Cardiac fibroblast (primary cell): ENCODE data around the gene ZFP62.

ENCODE experiments used
- DNase-seq, 2 donors: peaks; one replicate each; pipeline versions ENCODE4 v3.0.0 to v3.0.0-alpha.2; 2010; ENCODE audit warnings: low read depth in 2 of 2
- H3K4me3 ChIP-seq, 2 donors: replicated peaks in 1 of 2; 1 replicate in 1 of 2; 2 replicates in 1 of 2; pipeline ENCODE4 v1.5.1; 2011; ENCODE audit warnings: low read depth in 2 of 2, low read length in 2 of 2, mild to moderate bottlenecking in 2 of 2, moderate library complexity in 1 of 2
- TF ChIP-seq, protein P1 (sequence below): IDR thresholded peaks from one replicate; pipeline ENCODE4 v1.5.1; 2011; ENCODE audit warnings: low read depth, mild to moderate bottlenecking, low read length, inconsistent platforms

The ZFP62 gene

DNA sequence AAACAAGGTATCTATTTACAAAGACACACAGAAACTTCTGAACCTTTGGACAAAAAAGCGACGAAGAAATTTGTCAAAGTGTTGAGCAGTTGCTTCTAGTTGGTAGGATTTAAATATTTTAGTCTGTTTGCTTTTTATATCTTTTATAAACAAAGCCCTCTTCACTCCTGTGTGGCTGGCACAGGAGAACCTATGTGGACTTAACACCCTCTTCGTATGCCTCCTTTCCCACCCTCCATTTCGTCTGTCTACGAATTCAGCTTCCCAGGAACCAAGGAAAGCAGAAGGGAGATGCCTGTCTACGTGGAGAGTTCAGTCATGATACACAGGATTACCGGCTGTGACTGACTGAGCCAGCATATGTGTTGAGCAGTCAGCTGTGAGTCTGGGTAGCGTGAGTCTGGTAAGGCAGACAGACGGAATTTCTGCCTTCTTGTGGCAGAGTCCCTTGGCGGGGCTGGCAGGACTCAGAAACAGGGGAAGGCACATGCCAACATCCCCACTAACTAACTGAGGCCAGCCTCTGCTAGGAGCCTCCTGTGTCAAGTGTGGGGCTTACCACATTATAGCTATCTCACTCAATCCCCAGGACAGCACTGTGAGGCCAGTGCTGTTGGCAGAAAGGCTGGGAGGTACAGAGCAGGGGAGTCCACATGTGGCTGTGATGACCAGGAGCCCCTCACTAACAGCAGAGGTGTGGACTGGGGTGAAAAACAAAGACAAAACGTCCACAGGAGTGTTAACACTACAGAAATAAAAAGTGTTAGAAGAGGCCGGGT lies 13.9 kb upstream of the ZFP62 start:
- H3K4me3 ChIP-seq = no peak overlapping the region
- TF ChIP-seq, protein P1, sequence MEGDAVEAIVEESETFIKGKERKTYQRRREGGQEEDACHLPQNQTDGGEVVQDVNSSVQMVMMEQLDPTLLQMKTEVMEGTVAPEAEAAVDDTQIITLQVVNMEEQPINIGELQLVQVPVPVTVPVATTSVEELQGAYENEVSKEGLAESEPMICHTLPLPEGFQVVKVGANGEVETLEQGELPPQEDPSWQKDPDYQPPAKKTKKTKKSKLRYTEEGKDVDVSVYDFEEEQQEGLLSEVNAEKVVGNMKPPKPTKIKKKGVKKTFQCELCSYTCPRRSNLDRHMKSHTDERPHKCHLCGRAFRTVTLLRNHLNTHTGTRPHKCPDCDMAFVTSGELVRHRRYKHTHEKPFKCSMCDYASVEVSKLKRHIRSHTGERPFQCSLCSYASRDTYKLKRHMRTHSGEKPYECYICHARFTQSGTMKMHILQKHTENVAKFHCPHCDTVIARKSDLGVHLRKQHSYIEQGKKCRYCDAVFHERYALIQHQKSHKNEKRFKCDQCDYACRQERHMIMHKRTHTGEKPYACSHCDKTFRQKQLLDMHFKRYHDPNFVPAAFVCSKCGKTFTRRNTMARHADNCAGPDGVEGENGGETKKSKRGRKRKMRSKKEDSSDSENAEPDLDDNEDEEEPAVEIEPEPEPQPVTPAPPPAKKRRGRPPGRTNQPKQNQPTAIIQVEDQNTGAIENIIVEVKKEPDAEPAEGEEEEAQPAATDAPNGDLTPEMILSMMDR = no peak
- DNase-seq = no peak

DNA sequence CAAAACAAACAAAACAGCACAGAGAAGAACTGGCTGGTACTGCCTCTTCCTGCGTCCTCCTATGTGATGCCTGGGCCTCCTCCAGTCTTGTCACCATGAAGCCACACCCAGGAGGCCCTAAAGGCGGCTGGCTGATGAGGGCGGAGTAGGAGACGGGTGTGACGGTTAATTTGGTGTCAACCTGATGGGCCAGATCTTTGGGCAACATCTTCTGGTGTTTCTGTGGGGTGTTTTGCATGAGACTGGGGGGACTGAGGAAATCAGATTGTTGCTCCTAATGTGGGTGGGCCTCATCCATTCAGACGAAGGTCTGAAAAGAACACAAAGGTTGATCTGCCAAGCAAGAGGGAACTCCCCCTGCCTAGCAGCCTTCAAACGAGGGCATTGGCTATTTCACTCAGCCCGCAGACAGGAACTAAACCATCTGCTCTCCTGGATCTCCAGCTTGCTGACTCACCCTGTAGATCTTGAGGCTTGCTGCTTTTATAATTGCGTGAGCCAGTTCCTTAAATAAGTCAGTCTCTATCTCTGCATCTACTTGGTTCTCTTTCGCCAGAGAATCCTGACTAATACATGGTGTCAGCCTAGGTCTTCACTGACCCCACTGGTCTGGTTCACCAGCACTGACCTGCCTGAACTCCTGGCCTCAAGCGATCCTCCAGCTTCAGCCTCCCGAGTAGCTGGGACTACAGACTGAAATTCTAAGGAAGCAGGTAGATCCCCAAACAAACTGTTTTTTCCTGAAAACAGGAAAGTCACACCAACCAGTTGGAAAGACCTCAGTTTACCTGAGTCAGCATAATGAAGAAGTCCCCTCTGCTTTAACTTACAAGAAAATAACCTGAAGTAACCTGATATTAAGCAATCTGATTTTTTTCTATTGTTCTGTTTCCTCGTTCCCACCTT lies 12.8 kb upstream of the ZFP62 start:
- H3K4me3 ChIP-seq = no peak overlapping the region
- peak; percentile 20 to 69 for DNase-seq
- TF ChIP-seq, protein P1 = no peak

DNA sequence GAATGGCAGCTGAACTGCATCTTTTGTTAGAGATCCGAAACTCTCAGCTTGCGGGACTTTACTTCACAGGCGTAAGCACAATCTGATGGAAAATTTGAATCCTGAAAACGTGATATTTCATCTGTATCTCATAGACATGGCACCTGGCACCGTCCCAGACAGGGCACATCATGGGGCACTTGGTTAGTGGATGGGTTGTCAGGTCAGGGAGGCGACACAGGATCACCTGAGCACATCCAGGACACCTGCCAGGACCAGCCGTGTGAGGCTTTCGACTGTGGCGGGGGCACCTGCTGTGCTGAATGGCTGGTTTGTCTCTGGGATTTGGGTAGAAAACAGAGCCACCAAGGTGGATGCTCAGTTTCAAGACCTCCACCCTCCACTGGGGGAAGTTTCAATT lies 11.3 kb upstream of the ZFP62 start:
- H3K4me3 ChIP-seq = no peak overlapping the region
- TF ChIP-seq, protein P1 = no peak
- no peak for DNase-seq

DNA sequence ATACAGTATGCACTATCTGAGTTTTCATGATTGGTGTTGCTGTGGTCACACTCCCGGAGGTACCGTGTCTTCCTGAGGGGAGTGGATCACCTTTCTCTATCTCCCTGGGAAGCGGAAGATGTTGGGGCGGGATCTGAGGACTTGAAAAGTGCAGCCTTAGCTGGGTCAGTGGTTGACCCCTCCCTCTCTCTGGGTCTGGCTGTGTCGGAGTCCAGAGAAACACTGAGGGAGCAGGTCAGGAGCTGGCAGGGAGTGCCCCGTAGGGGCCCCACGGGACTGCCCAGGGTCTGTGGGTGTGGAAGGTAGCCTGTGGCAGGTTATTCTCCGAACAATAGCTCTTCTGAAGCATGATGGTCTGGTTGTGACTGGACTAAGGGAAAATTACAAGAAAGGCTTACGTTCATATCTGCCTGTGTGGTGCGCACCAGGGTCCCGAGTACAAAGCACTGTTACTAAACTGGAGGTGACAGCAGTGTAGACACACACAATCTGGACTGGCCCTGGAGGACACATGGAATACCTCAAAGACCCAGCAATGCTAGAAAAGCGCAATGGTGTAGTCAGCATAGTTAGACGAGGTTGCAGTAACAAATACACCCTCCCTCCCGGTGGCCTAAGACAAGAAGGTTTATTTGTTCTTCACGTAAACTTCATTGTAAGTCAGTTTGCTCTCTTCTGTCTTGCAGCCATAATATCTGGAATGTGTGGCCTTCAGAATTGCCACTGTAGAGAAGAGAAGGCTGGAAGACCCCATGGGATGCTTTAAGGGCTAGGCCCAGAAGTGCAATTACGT lies 9.4 kb upstream of the ZFP62 start:
- no peak for DNase-seq
- no peak overlapping the region for H3K4me3 ChIP-seq
- TF ChIP-seq, protein P1 = no peak

DNA sequence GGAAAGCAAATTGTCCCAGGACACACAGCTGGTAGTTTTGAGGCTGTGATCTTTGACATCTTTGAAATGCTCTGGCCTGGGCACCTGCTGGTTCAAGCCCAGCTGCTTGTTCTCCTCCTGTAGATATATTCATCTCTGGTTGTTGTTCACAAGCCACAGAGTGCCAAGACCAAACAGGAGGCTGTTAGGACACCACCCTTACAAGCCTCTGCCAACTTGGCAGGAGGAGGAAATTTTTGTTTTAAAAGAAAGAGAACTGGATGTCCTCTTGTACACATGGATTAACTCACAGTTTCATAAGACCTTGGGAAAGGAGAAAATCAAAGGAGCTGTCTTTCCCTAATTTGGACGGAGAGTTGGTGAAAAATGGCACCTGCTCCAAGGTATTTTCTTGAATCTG lies 8.5 kb upstream of the ZFP62 start:
- TF ChIP-seq, protein P1 = no peak
- peak in 1 of 2 donors; percentile 15 for DNase-seq
- no peak overlapping the region for H3K4me3 ChIP-seq

DNA sequence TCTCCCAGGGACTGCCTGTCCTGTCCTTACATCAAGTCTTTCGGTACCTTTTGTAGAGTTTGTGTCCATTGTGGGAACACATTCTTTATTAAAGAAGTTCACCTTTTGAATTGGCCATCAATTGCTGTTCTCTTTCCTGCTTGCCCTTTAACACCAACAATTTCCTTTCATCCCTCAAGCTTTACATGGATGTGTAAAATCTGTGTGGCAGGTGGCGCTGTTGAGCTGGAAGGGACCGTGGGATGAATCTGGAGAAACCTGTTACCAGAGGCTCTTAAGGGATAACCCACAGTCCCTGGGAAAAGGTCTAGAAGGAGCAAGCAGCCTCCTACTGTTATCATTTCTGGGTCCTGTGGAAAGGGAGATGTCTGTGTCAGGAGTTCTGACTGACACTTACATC lies 7.9 kb upstream of the ZFP62 start:
- DNase-seq = peak; percentile 80 to 85
- H3K4me3 ChIP-seq = no peak overlapping the region
- TF ChIP-seq, protein P1 = peak; percentile 87
